NCI-H526 (cell line): Measurements from ENCODE around the gene ATXN7.

Experiments
- DNase-seq, 2 experiments: peaks; one replicate each; lab custom pipeline; 2025; lab: John Stamatoyannopoulos, UW

The ATXN7 gene

GRCh38 chr3:63986831-63987230 is 123.2 kb downstream of the ATXN7 start:
- no peak for DNase-seq

- DNase-seq, result no peak
Observed at GRCh38 chr3:63988943-63989342, 125.3 kb downstream of the ATXN7 start.

GRCh38 chr3:63990204-63990603 is 126.5 kb downstream of the ATXN7 start:
- DNase-seq, result no peak

DNA sequence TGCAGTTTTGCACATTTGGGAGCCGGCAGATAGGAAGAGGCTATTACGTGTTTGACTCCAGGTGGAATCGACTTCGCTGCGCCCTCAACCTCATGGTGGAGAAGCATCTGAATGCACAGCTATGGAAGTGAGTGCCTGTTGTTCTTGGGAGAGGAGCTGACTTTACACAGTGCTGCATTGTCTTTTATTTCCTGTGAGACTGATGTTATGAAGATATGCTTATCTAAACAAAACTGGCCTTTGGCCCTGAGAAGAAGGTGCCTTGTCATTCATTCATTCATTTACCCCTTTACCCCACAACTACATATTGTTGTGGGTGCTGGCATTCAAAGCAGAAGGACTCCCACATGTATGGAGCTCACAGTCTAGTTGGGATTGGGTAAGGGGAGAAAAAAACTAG is 127.1 kb downstream of the ATXN7 start:
- DNase-seq, result no peak

DNA sequence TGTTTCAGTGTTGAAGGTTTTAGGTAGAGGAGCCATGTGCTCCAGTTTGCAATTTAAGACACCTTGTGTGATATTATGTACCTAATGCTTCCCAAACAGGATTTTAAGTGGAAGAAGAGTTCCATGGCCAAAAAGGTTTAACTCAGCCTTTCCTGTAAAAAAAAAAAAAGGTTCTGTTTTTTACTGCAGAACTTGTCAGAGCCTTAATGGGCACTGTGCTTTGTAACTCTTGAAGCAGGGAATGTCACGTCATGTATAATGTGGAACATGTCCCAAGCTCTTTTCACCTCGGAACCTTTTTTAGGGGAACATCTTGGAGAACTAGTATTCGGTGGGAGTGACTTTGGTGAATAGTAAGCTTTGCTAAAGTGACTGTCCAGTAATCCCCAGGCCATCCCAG is 128.0 kb downstream of the ATXN7 start:
- DNase-seq, result no peak

DNA sequence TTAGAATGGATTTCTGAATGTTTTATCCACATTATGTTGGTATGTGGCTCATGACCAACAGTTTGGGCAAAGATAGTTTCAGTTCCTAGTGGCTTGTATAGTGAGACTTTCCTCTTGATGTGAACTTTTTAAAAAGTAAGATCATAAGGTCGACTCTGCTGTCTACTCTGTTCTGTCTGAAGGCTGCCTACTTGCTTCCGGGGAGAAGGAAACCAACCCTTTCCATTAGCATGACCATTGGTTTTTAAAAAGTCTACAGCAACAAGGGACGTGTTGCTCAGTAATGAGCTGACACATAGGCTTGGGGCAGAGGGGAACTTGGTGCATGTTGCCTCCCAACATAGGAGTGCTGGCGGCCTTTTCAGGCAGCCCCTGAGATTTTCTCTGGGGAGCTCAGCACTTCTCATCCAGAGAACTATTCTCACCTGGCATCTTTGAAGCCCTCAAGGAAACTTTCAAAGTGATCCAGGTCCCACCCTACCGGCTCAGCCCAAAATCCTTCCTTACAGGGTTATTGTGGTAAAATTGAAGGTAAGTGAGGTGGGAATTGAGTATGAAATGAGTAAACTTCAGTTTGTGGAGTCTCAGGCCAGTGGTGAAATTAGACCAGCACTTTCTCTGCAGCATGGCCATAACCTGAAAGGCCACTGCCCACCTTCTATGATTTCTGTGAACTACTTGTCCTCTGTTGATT is 129.0 kb downstream of the ATXN7 start:
- no peak for DNase-seq

DNA sequence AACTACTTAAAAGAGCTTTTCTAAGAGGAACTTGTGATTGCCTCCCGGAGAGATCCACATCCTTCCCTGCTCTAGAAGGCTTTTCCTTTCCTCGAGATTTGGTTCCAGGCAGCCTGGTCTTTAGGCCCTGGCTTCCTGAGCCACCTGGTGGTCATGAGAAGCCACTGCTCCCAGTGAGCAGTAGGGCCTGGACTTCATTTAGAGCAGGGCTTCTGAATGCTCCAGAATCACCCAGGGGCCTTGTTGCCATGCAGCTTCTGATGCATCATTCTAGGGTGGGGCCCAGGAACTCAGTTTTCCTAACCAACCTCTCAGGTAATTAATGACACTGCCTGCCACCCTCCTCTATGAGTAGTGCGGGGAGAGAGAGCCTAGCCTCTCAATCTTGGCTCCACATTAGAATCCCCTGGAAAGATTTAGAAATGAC is 130.0 kb downstream of the ATXN7 start:
- peak; percentile 20 to 65 for DNase-seq

- DNase-seq, result no peak
Observed at GRCh38 chr3:63995086-63995485, 131.4 kb downstream of the ATXN7 start.

DNA sequence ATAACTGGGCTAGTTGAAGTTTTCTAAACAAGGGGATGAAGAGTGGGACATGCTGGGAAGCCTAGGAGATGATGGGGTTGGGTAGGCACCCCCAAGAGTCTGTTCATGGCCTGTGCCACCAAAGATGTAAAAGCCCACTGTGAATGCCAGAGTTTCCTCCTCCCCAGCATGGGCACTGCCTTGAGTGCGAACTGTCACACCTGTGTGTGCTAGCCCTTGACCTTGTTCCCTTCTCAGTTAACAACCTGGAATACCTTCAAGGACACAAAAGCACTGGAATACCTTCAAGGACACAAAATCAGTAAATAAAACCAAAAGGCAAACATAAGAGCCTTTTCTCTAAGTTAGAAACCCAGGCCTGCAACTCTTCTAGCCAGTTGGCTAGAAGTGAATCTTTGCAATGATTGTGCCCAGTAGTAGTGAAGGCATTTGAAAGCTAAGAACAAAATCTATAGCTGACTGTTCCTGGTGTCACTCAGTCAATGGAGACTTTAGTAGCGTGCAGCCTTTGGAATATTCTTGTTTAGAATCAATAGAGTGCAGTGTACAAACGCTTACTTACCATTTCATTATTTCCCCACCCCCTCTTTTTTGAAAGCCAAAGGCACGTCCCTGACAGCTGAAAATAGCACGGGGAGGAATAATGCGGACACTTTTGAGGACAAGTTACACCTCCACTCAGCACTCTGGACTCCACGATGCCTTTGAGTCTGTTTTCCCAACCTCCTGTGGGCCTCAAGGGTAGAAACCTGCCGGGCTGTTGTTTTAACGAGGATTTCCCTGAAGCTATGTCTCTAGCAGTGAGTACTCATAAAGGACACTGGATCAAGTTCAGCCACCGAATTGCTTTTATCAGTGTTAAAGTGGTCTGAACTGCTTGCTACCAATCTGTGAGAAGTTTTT is 135.4 kb downstream of the ATXN7 start:
- no peak for DNase-seq

DNA sequence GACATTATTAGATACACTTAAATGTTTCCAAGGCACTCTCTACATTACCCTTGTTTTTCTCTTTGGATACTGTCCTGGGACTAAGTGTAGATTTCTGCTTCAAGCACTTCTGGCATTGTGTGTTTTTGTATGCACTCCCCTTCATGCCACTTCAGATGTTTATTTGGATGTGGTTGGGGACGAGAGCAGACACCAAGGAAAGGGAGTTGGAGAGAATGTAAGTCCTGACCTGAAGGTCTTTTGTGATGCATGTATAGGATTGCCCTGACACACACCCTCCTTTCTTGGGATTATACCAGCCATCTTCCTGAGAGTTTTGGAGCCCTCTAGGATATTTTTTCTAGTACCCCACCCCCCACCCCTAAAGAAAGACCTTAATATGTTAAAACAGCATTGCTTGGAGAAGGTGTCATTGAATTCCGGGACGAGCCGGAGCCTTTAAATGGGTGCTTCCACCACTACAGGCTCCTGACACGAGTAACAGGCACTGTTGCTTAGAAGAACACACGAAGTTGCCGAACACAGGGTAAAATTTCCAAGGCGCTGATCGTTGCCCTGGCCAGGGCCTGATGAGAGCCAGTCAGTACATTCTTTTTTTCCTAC is 136.9 kb downstream of the ATXN7 start:
- DNase-seq, result no peak

DNA sequence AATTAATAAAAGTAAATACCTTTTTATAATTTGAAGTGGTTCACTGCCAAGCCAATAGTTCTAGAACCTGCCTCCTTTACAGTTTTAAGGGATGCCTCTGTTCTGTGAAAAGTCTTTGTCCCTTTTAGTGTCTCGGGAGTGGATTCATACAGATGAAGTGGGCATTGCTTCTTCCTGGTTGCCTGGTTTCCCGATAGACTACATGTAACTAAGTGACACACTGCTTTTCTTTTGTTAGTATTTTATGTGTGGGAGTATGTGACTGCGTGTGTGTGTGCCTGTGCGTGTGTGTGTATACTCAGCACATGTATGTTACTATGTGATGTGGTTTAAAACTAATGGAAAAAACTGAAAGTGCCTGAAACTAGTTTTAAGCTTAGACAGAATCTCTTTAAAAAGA is 138.6 kb downstream of the ATXN7 start:
- no peak for DNase-seq

DNA sequence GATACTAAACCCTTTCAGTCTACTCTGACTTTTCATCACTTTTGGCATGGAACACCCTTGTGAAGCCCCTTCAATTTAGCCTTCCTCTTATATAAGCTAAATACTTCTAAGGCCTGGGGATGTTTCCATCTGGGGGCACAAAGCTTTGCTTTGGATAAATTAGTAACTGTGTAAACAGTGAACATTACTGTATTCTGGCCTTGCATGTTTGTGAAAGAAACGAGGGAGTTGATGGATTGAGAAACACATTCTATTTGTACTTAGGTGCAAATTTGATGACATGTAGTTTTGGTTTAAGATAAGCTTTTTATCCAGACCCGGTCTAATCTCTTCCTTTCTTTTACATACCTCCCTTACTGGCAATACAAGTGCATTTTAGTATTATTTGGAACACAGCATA is 139.9 kb downstream of the ATXN7 start:
- no peak for DNase-seq

DNA sequence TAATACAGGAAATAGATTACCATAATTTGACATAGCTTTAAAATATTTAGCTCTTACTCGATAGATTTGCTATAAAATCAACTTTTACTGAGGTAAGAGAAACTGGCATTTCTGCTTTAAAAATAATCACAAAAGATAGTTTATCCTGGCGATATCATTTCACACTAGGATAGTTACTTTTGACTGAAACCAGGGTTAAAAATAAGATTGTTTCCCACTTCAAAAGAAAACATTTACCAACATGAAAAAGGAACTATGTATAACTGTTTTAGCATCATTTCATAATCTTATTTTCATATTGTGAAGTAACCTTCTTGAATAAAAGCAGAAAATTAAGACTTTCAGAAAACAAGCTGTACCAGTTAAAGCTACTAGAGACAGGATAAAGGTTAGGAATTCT is 144.3 kb downstream of the ATXN7 start:
- DNase-seq, result no peak

GRCh38 chr3:64008487-64009351 is 145.1 kb downstream of the ATXN7 start:
- DNase-seq, result no peak

DNA sequence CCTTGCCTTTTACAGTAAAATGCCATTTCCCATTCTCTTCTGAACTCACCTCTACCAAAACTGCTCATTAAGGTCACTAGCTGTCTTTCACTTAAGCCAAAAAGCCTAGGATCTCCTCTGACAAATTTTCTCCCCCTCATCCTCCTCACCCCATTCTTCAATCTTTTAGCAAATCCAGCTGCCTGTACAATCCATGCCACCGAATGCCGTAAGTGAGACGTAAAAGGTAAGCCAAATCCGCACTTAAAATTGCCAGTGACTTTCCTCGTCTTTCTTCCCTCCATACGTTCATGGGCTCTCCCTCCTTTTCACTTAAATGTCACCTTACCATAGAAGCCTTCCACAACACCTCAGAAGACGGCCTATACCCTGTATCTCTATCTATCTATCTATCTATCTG is 145.9 kb downstream of the ATXN7 start:
- no peak for DNase-seq

DNA sequence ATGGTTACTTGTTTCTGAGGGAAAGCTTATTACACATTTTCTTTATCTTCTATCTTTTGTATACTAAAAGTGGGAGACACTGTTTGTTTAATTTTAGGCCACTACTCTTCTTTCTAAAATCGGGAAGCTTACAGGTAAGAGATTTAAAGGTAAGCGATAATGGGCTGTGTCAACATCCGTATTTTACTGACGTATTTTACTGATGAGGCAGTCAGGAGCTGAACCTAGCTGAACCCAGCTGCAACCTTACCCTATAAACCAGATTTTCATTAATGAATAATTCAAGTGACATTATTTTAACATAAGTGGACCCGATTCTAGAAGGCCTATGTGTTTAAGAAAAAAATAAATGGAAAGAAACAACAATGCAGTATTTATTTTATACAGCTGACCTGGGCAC is 146.5 kb downstream of the ATXN7 start:
- DNase-seq, result no peak

GRCh38 chr3:64011685-64012084 is 148.0 kb downstream of the ATXN7 start:
- DNase-seq, result no peak

GRCh38 chr3:64016941-64017620 is 153.4 kb downstream of the ATXN7 start:
- no peak for DNase-seq

GRCh38 chr3:64019271-64019670 is 155.6 kb downstream of the ATXN7 start:
- DNase-seq, result no peak

- no peak for DNase-seq
Observed at GRCh38 chr3:64019879-64020278, 156.2 kb downstream of the ATXN7 start.

- no peak for DNase-seq
Observed at GRCh38 chr3:64021922-64022321, 158.3 kb downstream of the ATXN7 start.
